ENCODE data around the gene BTBD2.

BTBD2 gene

GRCh38 chr19:1942078-1942933, 73.2 kb downstream of the BTBD2 start (continued):
- TF ChIP-seq PATZ1 (CRISPR knock-in tag; IDR thresholded peaks at IDR 0.05; ENCODE audit: borderline replicate concordance) (no peak), CSDC2 (CRISPR knock-in tag; IDR thresholded peaks at IDR 0.05) (no peak), ZNF70 (CRISPR knock-in tag; IDR thresholded peaks at IDR 0.05) (no peak)

DNA sequence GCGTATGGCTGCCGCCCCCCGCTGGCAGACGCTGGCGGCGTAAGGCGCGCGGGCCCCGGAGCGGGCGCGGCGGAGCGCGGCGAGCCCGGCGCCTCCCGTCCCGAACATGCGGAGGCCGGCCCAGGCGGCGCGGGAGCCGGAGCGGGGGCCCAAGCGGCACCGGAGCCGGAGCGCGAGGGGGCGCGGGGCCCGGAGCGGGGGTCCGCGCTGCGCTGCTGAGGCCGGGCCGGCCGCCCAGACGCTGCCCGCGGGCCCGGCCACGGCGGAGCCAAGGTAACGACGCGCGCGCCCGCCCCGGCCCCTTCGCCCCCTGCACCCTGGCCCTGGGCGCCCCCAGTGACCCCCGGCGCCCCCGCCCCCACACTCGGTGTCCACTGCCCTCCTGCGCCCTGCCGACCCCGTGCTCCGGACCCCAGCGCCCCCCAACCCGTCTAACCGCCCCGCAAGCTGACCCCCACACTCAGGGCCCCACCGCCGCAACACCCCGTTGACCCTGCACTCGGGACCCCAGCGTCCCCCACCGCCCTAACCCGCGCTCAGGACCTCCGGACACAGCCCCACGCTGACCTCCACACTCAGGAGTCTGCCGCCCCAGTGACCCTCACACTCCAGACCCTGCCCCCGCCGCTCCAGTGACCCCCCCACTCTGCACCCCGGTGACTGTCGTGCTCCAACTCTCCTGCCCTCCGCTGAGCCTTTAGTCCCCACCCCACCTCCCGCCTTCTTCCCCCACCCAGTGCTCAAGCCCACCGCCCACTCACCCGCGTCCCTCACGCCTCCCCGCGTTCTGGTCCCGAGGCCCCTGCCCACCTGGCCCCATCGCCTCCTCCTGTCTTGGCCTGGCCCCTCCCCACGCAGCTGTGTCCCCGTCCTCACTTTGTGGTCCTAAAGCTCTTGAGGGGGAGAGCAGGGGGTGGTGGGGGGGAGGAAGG, 74.1 kb downstream of the BTBD2 start, which contains the start of gene CSNK1G2:
CSNK1G2 (plus strand) TSS at position 27 of the 932 bp plus-strand sequence. CDS start 28,601 bp downstream, outside the sequence.
- TF ChIP-seq ARNTL (CRISPR knock-in tag; IDR thresholded peaks at IDR 0.05; ENCODE audit: borderline replicate concordance, low read depth) (no peak), ZNF70 (CRISPR knock-in tag; IDR thresholded peaks at IDR 0.05) (no peak), GLIS3 (CRISPR knock-in tag; IDR thresholded peaks at IDR 0.05) (no peak), PPARA (CRISPR knock-in tag; IDR thresholded peaks at IDR 0.05; ENCODE audit: borderline replicate concordance) (no peak), TCF4 (CRISPR knock-in tag; IDR thresholded peaks at IDR 0.05; ENCODE audit: borderline replicate concordance) (no peak)
- TF ChIP-seq, protein P1, sequence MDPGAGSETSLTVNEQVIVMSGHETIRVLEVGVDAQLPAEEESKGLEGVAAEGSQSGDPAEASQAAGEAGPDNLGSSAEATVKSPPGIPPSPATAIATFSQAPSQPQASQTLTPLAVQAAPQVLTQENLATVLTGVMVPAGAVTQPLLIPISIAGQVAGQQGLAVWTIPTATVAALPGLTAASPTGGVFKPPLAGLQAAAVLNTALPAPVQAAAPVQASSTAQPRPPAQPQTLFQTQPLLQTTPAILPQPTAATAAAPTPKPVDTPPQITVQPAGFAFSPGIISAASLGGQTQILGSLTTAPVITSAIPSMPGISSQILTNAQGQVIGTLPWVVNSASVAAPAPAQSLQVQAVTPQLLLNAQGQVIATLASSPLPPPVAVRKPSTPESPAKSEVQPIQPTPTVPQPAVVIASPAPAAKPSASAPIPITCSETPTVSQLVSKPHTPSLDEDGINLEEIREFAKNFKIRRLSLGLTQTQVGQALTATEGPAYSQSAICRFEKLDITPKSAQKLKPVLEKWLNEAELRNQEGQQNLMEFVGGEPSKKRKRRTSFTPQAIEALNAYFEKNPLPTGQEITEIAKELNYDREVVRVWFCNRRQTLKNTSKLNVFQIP (CRISPR knock-in tag; IDR thresholded peaks at IDR 0.05; ENCODE audit: borderline replicate concordance, low read depth): no peak
- ATAC-seq: peak; percentile 1; the same call in 1 of the 3 replicates

DNA sequence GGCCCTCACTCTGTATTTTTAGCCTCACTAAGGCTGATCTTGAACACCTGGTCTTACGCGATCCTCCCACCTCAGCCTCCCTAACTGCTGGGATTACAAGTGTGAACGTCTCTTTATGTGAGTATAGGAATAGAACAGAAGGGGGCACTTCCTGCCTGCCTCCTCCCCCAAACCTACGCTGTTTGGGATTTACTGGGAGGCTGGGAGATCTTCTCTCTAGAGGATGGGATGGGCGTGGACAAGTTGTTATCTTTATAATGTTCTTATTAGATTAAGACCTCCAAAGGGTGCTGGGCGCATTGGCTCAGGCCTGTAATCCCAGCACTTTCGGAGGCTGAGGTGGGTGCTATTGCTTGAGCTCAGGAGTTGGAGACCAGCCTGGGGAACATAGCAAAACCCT, 77.4 kb downstream of the BTBD2 start:
- no peak for ATAC-seq
- TF ChIP-seq CSDC2 (CRISPR knock-in tag; IDR thresholded peaks at IDR 0.05) (no peak), GLIS3 (CRISPR knock-in tag; IDR thresholded peaks at IDR 0.05) (no peak), ZNF8 (CRISPR knock-in tag; IDR thresholded peaks at IDR 0.05) (no peak)

- ATAC-seq: no peak
- TF ChIP-seq TOX (CRISPR knock-in tag; IDR thresholded peaks at IDR 0.05; ENCODE audit: borderline replicate concordance) (no peak), CSDC2 (CRISPR knock-in tag; IDR thresholded peaks at IDR 0.05) (no peak), CREB5 (CRISPR knock-in tag; IDR thresholded peaks at IDR 0.05; ENCODE audit: low read depth) (no peak), TCF4 (CRISPR knock-in tag; IDR thresholded peaks at IDR 0.05; ENCODE audit: borderline replicate concordance) (no peak), ARNTL (CRISPR knock-in tag; IDR thresholded peaks at IDR 0.05; ENCODE audit: borderline replicate concordance, low read depth) (no peak), OSR1 (CRISPR knock-in tag; IDR thresholded peaks at IDR 0.05) (no peak), ESRRG (CRISPR knock-in tag; IDR thresholded peaks at IDR 0.05) (no peak), ZNF565 (CRISPR knock-in tag; conservative IDR thresholded peaks at IDR 0.05; ENCODE audit: low read depth) (no peak), ZFP3 (CRISPR knock-in tag; IDR thresholded peaks at IDR 0.05) (no peak), SNAI2 (CRISPR knock-in tag; IDR thresholded peaks at IDR 0.05) (no peak), ZNF70 (CRISPR knock-in tag; IDR thresholded peaks at IDR 0.05) (no peak), GLIS3 (CRISPR knock-in tag; IDR thresholded peaks at IDR 0.05) (no peak), BACH2 (CRISPR knock-in tag; IDR thresholded peaks at IDR 0.05; ENCODE audit: borderline replicate concordance) (no peak), CSRNP3 (CRISPR knock-in tag; IDR thresholded peaks at IDR 0.05) (no peak), ISL1 (CRISPR knock-in tag; IDR thresholded peaks at IDR 0.05) (no peak), ZFP30 (CRISPR knock-in tag; IDR thresholded peaks at IDR 0.05) (no peak), ZNF8 (CRISPR knock-in tag; IDR thresholded peaks at IDR 0.05) (no peak), PATZ1 (CRISPR knock-in tag; IDR thresholded peaks at IDR 0.05; ENCODE audit: borderline replicate concordance) (no peak)
- TF ChIP-seq, protein P2, sequence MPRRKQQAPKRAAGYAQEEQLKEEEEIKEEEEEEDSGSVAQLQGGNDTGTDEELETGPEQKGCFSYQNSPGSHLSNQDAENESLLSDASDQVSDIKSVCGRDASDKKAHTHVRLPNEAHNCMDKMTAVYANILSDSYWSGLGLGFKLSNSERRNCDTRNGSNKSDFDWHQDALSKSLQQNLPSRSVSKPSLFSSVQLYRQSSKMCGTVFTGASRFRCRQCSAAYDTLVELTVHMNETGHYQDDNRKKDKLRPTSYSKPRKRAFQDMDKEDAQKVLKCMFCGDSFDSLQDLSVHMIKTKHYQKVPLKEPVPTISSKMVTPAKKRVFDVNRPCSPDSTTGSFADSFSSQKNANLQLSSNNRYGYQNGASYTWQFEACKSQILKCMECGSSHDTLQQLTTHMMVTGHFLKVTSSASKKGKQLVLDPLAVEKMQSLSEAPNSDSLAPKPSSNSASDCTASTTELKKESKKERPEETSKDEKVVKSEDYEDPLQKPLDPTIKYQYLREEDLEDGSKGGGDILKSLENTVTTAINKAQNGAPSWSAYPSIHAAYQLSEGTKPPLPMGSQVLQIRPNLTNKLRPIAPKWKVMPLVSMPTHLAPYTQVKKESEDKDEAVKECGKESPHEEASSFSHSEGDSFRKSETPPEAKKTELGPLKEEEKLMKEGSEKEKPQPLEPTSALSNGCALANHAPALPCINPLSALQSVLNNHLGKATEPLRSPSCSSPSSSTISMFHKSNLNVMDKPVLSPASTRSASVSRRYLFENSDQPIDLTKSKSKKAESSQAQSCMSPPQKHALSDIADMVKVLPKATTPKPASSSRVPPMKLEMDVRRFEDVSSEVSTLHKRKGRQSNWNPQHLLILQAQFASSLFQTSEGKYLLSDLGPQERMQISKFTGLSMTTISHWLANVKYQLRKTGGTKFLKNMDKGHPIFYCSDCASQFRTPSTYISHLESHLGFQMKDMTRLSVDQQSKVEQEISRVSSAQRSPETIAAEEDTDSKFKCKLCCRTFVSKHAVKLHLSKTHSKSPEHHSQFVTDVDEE (CRISPR knock-in tag; IDR thresholded peaks at IDR 0.05): no peak
Observed at GRCh38 chr19:1936916-1937610, 78.5 kb downstream of the BTBD2 start.
